ENCODE results near the gene EFCAB11.

The EFCAB11 gene

GRCh38 chr14:89775946-89776345 lies 178.6 kb downstream of the EFCAB11 start:
- H3K9me3 ChIP-seq (ENCODE audit: insufficient read depth, low read depth, low read length) = no peaks in the 10 kb centered on the region
- H4K20me1 ChIP-seq (ENCODE audit: insufficient read depth, low read length, poor library complexity, severe bottlenecking) = no peaks in the 10 kb centered on the region
- H3K4me3 ChIP-seq (ENCODE audit: low read length, poor library complexity, severe bottlenecking) = no peak overlapping the region
- no peak overlapping the region for H3K4me2 ChIP-seq (ENCODE audit: low read depth, low read length, poor library complexity, severe bottlenecking)
- no peaks in the 10 kb centered on the region for H3K9me2 ChIP-seq (replicated peaks; ENCODE audit: low read depth, low read length)
- no peak overlapping the region for H3K9ac ChIP-seq (ENCODE audit: low read depth, low read length, poor library complexity, severe bottlenecking)
- H2AFZ ChIP-seq (ENCODE audit: low read length) = no peak overlapping the region
- peaks cover 38% of the 10 kb centered on the region for H3K4me1 ChIP-seq (ENCODE audit: insufficient read depth, low read length, poor library complexity, severe bottlenecking)
- no peak for TF ChIP-seq CTCF (conservative IDR thresholded peaks at IDR 0.05; ENCODE audit: low read length)
- no peak for TF ChIP-seq EZH2phosphoT487 (IDR thresholded peaks at IDR 0.05; ENCODE audit: borderline replicate concordance)
- H3F3A ChIP-seq (ENCODE audit: low read depth) = no peaks in the 10 kb centered on the region
- H3K27me3 ChIP-seq (ENCODE audit: insufficient read depth, low read length, poor library complexity, severe bottlenecking) = no peaks in the 10 kb centered on the region
- H3K36me3 ChIP-seq (ENCODE audit: insufficient read depth, low read length) = no peaks in the 10 kb centered on the region
- H3K79me2 ChIP-seq (ENCODE audit: insufficient read depth, low read length) = no peaks in the 10 kb centered on the region

GRCh38 chr14:89775151-89775550 lies 179.4 kb downstream of the EFCAB11 start:
- Histone ChIP-seq H2AFZ (ENCODE audit: low read length) (no peak overlapping the region), H3K4me3 (ENCODE audit: low read length, poor library complexity, severe bottlenecking) (no peak overlapping the region), H3K9me2 (replicated peaks; ENCODE audit: low read depth, low read length) (no peaks in the 10 kb centered on the region), H3K79me2 (ENCODE audit: insufficient read depth, low read length) (no peaks in the 10 kb centered on the region), H3F3A (ENCODE audit: low read depth) (no peaks in the 10 kb centered on the region), H3K36me3 (ENCODE audit: insufficient read depth, low read length) (no peaks in the 10 kb centered on the region), H3K9me3 (ENCODE audit: insufficient read depth, low read depth, low read length) (no peaks in the 10 kb centered on the region), H3K9ac (ENCODE audit: low read depth, low read length, poor library complexity, severe bottlenecking) (no peak overlapping the region), H4K20me1 (ENCODE audit: insufficient read depth, low read length, poor library complexity, severe bottlenecking) (no peaks in the 10 kb centered on the region), H3K4me1 (ENCODE audit: insufficient read depth, low read length, poor library complexity, severe bottlenecking) (peaks cover 44% of the 10 kb centered on the region), H3K4me2 (ENCODE audit: low read depth, low read length, poor library complexity, severe bottlenecking) (no peak overlapping the region), H3K27me3 (ENCODE audit: insufficient read depth, low read length, poor library complexity, severe bottlenecking) (no peaks in the 10 kb centered on the region)
- TF ChIP-seq EZH2phosphoT487 (IDR thresholded peaks at IDR 0.05; ENCODE audit: borderline replicate concordance) (no peak), CTCF (conservative IDR thresholded peaks at IDR 0.05; ENCODE audit: low read length) (no peak)

- H2AFZ ChIP-seq (ENCODE audit: low read length) = peak overlapping the region; percentile 79
- TF ChIP-seq EZH2phosphoT487 (IDR thresholded peaks at IDR 0.05; ENCODE audit: borderline replicate concordance) (no peak), CTCF (conservative IDR thresholded peaks at IDR 0.05; ENCODE audit: low read length) (no peak)
- H3F3A ChIP-seq (ENCODE audit: low read depth) = no peaks in the 10 kb centered on the region
- no peaks in the 10 kb centered on the region for H3K79me2 ChIP-seq (ENCODE audit: insufficient read depth, low read length)
- H3K36me3 ChIP-seq (ENCODE audit: insufficient read depth, low read length) = no peaks in the 10 kb centered on the region
- peaks cover 44% of the 10 kb centered on the region for H3K4me1 ChIP-seq (ENCODE audit: insufficient read depth, low read length, poor library complexity, severe bottlenecking)
- peak overlapping the region; percentile 80 for H3K4me2 ChIP-seq (ENCODE audit: low read depth, low read length, poor library complexity, severe bottlenecking)
- H3K4me3 ChIP-seq (ENCODE audit: low read length, poor library complexity, severe bottlenecking) = peak overlapping the region; percentile 71
- no peaks in the 10 kb centered on the region for H3K9me2 ChIP-seq (replicated peaks; ENCODE audit: low read depth, low read length)
- H3K9ac ChIP-seq (ENCODE audit: low read depth, low read length, poor library complexity, severe bottlenecking) = peak overlapping the region; percentile 66
- no peaks in the 10 kb centered on the region for H4K20me1 ChIP-seq (ENCODE audit: insufficient read depth, low read length, poor library complexity, severe bottlenecking)
- H3K9me3 ChIP-seq (ENCODE audit: insufficient read depth, low read depth, low read length) = no peaks in the 10 kb centered on the region
- H3K27me3 ChIP-seq (ENCODE audit: insufficient read depth, low read length, poor library complexity, severe bottlenecking) = no peaks in the 10 kb centered on the region
Measured at GRCh38 chr14:89773644-89774316, 180.8 kb downstream of the EFCAB11 start.
